GM21717 (cell line): ENCODE measurements around the gene IRS2.

Source experiments
- ATAC-seq: cut with Tn5 transposase; IDR thresholded peaks from one replicate; pipeline ENCODE4 v1.9.1; 2021; ENCODE audit warnings: mild to moderate bottlenecking, moderate library complexity; ENCODE audit not compliant: unreplicated experiment

The IRS2 gene

GRCh38 chr13:109712124-109712722, 74.2 kb downstream of the IRS2 start:
- ATAC-seq = no peak

- ATAC-seq = no peak
Observed at GRCh38 chr13:109707742-109708617, 78.4 kb downstream of the IRS2 start.

- no peak for ATAC-seq
Observed at GRCh38 chr13:109707044-109707741, 79.2 kb downstream of the IRS2 start.

GRCh38 chr13:109706015-109706715, 80.2 kb downstream of the IRS2 start:
- no peak for ATAC-seq

GRCh38 chr13:109704771-109705635, 81.4 kb downstream of the IRS2 start:
- no peak for ATAC-seq

GRCh38 chr13:109703250-109703649, 83.1 kb downstream of the IRS2 start:
- no peak for ATAC-seq
